Activated CD8-positive, alpha-beta memory T cell treated with anti-CD3 and anti-CD28 coated beads, Interleukin-2, amount 50 U/mL, for 48 hours (primary cell): ENCODE data around the gene TDRKH.
A peak's percentile ranks its signal among the peaks of the same experiment; 100 is the strongest.

ENCODE experiments used
- DNase-seq: peaks from one replicate; pipeline ENCODE4 v3.0.0-alpha.2; 2020

TDRKH gene

DNA sequence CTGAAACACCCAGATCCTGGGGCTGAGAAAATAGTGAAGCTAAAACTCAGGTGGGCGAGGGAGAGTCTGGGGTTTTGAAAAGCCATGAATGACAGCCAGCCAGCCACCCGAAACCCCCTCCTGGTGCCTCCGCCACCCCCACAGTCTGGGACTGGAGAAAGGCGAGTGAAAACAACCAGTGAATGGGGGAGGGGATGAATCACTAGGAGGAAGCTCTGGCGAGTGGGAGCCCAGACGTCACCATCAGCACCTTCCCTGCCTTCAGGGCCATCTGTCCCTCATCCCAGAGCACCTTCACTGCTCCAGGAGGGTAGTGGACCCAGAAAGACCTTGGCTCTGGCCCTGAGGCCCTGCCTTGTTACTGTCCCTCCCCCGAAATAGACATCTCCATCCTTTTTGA lies 32.1 kb upstream of the TDRKH start:
- peak; percentile 77 for DNase-seq

DNA sequence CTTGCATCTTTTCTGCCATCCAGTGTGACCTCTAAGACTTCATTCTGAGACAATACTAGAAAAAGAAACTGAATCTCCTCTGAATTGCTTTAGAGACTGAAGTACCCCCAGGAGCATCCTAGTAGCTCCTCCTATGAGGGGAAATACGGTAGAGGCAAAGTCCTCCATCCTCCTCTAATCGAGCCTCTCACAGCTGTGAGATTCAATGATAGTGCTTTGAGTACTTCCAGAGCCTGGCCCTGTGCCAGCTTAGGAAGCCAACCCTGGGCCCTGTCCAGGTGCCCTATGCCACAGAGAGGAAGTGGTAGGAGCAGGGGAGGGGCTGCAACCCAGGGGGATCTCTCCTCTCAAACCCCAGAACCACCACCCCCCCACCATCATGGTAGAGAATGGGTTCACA lies 30.6 kb upstream of the TDRKH start:
- no peak for DNase-seq

DNA sequence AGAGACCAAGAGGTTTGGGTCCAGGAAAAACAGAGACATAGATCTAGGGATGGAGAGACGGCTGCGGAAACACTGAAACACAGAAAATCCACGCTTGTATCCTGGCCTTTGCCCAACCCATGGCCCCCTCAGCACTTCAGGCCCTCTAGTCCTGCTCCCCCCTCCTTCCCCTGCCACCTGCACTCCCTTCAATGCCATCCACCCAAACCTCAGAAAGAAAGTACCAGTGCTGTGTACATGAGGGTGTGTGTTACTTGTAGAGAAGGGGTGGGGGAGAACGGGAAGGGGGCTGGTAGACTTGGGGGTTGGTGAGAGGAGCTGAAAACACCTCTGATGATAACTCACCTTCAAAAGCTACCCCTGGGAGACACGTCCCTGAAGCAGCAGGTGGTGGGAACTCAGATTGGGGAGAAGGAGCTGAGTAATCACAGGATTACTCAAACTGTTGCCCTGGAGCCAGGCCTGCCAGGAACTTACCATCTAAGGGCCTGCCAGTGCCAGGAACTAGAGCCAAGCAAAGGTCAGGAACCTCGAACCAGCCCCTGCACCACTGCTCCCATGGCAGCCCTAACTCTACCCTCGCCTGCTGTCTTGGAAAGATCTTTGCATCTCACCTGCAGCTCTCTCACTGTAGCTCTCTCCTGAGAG lies 29.8 kb upstream of the TDRKH start:
- DNase-seq, result peak; percentile 68

DNA sequence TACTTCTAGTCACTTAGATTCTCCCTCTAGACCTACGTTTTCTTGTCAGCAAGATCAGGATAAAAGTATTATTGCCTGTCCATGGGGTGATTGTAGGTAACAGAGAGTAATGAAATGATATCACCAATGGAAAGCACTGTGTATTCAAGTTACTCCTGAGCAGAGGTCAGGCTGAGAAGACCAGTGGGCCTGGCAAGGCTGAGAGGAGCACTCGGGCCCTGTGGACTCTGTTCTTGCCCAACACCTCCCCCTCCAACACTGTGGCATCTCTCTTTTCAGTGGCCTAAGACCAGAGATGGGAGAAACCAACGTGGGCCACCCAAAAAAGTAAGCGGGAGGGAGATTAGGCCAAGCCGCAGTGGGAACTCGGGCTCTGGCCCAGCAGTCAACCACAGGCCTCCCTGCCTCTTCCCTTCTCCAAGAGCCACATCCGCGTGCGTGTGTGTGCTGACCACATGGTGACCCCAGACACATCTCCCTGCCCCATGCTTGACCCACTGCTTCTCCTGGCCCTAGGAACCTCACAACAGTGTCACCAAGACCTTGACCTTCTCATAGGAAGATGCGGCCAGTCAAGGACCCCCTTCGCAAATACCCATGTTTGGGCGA lies 29.0 kb upstream of the TDRKH start:
- DNase-seq, result no peak

DNA sequence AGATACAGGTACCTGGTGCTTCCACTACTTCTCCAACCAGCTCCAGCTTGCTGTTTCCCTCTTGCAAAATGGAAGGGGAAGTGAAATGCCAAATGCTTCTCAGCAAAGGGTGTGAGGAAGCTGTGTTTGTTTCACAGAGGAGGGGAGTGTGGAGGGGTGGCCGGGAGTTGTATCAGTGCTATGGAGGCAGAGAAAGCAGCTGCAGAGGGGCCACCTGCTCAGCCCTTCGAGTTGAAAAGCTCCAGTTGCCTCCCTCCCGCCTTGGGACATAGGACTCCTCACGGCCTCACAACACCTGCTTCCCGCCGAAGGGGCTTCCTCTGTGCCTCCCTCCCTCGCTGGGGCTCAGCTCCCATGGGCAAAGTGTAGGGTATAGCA lies 27.0 kb upstream of the TDRKH start:
- no peak for DNase-seq

DNA sequence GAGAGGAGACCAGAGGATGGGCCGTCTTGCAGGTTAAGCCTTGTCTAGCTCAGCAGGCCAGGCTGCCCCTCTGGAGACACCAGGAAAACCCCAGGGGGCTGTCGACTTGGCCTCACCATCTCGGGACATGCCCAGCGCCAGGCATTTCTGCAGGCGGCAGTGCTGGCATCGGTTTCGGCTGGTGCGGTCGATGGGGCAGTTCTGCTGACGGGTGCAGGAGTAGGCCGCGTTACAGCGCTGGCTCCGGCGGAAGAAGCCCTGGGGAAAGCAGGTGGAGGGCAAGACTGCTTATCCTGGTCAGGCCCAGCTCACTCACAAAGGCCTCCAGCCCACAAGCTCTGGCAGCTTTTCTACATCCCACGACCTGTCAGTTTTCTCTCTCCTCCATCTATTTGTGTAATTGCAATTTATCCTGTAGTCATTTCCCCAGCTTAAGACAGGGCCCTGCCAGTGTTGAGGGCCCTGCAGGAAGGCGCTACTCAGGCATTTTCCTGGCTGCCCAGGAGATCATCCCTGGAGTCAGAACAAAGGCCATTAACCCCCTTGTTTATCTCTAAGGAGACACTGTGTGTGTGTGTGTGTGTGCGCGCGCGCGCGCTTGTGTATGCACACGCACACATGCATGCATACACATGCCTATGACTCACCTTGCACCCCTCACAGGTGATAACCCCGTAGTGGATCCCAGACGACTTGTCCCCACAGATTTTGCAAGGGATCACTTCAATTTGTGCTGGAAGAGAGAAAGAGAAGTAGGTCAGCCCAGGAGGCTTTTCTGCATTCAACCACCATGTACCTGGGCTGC lies 26.4 kb upstream of the TDRKH start:
- DNase-seq, result no peak

DNA sequence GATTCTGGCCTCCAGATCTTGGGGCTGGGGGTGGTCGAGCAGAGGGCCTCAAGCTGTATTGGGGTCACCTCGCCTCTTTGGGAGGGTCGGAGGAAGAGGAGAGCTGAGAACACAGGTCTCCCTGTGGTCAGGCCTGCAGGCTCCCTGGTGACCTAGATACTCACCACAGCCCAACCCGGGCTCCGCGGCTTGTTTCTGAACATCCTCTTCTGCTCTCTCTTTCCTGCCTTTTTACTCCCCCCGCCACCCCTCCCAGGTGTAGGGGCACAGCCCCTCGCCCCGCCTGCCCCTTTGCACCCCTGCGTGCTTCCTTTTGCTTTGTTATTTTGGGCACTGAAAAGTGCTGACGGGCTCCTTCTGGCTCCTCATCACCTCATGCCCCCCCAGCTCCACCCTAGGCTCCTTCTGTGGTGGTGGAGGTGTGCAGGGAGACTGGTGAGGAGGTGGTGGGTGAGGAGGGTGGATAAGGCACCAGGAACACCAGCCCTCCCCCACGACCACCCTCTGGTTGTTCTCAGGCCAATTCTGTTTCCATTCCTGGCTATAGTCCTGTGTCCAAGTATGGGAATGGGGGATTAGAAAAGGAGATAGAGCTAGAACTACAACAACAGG lies 25.5 kb upstream of the TDRKH start:
- DNase-seq, result no peak

DNA sequence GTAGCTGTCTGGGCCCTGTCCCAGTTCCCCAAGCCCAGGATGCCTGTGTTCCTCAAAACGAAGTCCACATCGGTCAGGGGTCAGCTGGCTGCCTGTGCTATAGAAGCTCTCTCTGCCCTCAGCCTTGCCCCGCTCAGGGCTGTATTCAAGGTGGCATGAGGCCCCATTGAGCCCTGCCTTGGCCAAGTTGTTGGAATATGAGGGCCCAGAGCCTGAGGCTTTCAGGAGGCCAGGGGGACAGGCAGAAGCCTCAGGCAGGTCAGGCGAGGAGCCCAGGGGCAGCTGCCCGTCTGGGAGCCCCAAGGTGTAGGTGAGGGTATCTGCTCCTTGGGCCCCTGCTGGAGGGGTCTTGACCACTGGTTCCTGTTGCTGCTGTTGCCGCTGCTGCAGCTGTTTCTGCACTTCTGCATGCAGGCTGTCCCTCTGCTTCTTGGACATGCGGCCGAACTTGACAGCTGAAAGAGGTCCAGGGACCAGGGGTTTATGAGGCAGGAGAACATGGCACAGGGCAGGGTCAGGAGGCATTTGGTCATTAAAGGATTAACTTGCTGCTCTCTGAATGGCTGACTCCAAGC lies 24.8 kb upstream of the TDRKH start:
- DNase-seq, result no peak

DNA sequence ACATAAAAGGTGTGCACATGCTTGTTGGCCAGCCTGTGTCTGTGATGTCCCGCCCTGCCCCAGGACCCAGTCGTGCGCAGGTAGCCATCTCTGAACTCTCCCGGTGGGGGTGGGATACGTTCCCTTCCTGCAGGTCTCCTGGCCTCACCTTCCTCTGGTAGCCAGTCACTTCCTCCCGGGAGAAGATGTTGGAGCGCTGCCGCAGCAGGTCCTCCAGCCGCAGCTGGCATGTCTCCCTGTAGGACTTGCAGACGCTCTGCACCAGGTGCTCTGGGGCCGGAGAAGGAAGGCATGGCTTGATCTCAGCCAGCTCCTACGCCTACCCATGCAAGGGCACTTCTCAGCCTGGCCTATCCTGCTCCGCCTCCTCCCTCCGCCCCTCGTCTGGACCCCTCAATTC lies 24.1 kb upstream of the TDRKH start:
- no peak for DNase-seq

DNA sequence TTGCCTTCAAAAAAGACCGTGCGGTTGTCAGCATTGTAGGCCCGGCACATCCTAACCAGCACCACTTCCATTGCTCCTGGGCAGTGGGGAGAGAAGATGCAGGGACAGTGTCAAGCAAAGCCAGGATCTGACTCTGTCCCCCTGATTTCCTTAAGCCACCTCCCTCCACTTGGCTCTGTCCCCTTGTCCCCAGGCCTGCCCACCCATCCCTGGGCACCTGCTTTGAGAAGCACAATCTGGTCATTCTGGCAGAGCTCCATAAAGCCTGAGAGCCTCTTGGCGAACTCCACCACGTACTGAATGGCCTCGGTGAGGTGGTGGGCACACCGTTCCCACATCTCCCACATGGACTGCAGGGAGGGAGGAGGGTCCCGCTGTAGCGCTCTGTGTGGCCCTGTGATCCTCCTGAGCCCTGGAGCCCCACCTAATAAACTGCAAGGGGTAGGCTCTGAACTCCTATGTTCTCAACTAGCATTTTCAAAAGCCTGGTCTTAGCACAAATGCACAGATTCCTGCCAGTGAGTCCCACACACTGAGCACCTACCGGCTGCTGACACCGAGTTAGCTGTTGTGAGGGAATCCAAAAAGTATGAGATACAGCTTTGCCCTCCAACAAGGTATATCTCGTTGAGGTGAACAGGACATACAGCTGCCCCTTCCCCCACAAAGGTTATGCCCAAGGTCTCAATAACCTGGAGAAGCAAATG lies 23.1 kb upstream of the TDRKH start:
- no peak for DNase-seq

DNA sequence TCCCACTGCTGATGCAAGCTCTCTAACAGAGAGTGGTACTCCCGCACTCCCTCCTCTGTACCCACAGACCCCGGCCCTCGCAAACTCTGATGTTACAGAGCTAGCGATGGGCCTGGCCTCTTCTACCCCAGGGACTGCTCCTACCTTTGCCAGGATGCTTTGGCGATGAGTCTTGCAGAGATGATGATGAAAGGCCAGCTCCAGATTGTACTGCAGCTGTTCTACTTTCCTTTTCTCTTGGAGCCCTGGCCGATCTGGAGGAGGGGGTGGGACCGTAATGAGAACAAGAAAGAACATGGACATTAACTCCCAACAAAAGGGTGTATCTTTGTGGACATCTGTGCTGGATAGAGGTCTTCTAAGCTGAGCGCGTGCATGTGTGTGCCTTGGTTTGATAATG lies 20.9 kb upstream of the TDRKH start:
- DNase-seq, result no peak

DNA sequence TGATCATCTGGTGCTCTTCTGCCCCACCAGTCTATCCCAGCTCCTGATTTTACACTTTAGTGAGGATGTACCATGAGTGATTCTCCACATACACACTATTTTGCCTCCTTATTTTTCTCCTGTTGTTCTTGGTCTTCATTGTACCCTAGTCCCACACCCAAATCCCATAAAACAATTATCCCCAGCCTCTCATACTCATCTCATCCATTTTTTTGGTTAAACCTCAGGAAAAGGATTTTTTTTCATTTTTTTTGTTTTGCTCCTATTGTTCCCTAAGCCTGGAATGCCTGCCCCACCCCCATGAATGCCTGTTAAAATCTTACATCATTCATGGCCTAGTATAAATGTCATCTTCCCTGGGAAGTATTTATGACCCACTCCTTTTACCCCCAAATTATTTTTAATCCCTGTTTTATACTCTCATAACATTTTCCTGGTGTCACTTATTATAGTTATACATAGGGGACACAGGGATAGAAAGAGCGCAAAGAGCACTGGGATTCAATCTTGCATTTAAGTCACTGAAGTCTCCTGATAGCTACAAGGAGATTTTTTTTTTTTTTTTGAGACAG lies 19.8 kb upstream of the TDRKH start:
- DNase-seq, result no peak

DNA sequence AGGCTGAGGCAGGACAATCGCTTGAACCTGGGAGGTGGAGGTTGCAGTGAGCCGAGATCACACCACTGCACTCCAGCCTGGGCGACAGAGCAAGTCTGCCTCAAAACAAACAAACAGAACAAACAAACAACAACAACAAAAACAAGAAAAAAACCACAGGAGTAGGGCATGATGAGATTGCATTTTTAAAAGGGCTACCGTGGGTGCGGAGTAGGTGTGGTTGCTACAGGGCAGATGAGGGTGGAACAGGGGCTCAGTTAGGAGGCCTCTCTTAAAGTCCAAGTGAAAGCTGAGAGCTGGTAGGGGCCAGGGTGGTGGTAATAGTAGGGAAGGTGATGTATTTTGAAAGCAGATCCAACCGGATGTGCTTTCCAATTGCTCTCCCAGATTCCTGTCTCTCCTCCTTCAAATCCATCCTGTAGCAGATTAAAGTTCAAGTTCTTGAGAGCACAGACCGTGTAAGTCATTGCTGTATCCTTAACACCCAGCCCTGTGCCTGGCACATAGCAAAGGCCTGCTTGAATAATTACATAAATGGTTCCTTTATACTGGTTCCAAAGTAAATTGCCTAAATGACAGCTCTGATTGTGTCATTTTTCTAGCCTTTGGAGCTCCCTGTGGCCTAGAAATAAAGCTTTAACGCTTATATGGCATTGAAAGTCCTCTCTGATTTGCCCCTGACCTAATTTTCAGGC lies 19.1 kb upstream of the TDRKH start:
- peak; percentile 15 for DNase-seq

DNA sequence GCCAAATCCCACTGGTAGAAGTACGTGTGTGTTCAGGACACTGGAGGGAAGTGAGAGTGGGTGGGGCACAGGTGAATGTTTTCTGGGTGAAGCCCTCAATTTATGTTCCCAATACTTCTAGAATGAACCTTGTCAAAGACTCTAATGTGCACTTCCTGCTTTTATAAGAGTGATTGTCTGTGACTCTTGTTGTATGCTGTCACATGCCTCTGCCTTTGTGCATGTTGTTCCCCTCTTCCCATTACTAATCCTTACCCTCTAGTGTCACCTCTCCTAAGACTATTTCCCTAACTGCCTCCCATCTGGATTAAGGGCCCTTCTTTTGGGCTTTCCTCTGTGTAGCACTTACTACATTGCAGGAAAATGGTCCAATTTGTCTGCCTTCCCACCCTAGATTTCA lies 17.5 kb upstream of the TDRKH start:
- no peak for DNase-seq

DNA sequence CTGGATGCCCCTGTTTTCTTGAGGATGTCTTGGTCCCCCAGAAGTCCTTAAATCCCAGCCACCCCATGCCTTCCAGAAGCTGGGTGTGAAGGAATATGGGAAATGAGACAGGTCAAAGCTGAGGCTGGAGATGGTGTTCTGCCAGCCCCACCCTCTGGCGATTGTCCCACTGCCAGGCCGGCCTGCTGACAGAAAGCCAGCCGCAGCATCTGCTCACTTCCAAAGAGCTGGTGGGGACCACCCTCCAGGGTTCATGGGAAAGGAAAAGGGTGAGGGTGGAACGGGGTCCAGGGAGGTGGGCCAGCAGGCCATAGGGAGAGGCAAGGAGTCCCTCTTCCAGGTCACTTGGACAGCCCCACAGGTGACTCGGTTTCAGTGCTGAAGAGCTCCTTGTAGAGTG lies 16.8 kb upstream of the TDRKH start:
- DNase-seq, result peak; percentile 17

DNA sequence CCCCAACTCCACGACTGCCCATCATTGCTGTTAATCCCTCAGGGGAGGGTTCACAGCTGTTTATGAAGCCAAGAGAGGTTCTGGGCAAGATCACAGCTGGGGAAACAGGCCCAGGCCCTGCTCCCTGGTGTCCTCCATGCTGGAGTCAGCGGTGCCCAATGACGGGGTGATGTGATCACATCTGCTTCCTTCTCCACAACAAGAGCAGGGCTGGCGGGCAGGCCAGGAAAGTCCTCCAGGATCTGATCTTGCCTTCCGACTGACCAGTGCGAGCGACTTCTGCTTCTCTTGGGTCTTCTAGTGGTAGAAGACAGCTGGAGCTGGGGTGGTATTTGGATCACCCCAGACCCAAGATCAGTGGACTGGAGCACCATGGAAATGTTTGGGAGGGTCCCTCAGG lies 15.9 kb upstream of the TDRKH start:
- peak; percentile 40 for DNase-seq

DNA sequence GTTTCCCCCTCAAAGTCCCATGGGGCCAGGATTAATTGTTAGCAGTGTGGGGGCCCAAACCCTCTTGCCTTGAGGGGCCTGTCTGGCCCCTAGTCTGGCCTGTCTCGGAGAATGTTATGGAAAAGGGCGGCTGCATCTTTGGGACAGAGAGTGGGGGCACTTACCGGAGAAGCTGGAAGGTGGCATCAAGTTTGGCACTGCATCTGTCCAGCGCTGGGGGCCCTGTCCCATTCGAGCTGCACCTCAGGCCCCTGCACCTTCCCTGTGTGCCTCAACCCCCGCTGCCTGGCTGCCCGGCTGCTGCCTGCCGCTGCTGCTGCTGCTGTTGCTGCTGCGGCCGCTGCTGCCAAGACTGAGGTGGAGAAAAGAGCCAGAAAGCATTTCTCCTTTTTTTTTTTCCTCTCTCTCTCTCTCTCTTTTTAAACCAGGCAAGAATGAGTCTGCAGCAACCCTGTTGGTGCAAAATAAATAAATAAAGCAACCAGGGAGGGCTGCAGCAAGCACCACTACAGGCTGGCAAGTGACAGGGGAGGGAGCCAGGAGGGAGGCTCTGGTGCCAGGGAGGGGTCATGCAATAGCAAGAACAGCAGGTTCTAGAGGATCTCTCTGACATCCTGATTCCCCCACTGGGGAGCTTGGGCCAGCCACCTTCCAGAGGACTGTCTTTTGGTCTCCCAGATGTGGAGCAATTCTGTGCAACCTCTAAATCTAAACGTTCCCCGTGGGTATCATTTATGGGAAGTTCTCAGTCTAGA lies 14.9 kb upstream of the TDRKH start, which contains the start of gene LINGO4:
Gene LINGO4 (minus strand): TSS at position 354 of the 755 bp plus-strand sequence. CDS start 2,715 bp downstream, outside the sequence.
- peak; percentile 34 for DNase-seq

DNA sequence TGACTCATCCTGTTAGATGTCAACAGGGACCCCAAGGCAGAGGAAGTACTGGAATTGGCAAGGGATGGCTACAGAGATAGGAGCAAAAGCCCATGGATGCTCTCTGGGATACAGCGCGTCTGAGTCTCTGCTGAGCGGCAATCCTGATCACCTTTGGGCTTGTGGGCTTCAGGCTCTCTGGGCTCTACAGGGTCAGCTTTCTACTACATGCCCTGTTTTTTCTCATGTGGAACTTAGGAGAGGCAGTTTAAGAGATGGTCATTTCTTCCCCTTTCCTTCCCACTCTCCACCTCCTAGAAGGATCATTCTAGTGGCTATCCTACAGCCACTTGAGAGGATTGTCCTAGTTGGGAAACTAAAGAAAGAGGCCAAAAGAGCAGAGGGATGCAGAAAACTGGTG lies 13.6 kb upstream of the TDRKH start:
- DNase-seq, result no peak

DNA sequence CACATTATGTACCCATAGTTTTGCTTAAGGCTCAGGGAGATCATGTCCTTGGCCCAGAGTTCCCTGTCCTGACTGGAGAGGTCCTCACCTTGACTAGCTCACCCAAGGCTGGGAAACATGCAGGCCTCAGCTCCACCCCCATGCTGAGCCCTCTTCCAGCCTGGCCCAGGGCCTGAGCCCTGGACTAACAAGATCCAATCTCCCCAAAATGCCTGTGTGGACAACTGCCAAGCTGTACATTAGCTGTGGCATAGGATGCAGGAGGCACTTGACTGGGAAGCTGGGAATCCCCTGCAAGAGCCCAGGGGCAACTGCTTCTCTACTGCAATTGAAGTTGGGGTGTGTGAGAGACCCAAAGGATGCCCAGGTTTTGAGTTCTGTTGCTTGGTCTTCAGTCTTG lies 12.9 kb upstream of the TDRKH start:
- no peak for DNase-seq

DNA sequence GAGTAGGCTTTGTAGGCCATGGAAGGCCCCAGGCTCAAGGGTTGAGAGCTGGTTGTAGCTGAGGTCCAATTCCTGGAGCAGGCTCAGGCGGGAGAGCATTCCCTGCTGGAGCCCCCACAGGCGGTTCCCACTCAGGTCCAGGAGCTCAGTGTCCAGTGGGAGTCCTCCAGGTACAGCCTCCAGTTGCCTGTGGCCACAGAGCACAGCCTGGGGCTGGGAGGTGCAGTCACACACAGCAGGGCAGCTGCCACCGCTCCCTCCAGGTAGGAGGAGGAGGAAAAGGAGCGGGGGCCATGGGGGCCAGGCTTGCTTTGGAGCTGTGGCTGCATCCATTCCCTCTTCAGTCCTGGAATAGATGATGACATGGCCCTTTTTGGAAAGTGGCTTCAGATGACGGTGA lies 12.1 kb upstream of the TDRKH start:
- no peak for DNase-seq

DNA sequence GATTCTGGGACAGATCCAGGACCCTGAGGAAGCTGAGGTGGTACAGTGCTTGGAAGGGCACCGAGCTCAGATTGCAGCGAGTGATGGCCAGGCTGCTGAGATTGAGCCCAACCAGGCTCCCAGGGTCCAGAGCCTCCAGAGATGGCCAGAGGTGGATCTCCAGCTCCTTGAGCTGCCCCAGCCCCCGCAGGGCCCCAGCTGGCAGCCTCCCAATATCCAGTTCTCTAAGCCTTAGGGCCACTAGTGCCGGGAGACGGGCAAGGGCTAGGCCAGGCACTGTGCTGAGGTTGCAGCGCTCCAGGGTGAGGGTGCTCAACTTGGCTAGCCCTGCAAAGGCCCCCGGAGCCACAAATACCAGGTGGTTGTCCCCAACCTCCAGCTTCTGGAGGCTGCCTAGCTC lies 11.5 kb upstream of the TDRKH start:
- DNase-seq, result no peak
